ENCODE measurements around the gene FOXO3. TPM values are rescaled to one million over a fixed set of nuclear protein-coding genes. Genes with fewer than 3 reads are reported as not detected.
"Not testable (repeated sequence)": the region's sequence is repeated elsewhere in the genome, so short reads cannot be mapped to it uniquely, and the experiment has no call there.

Gene FOXO3
- total and polyA plus RNA-seq, 8 donors: 50.0 to 71.1 (median 63.1) TPM

- no peak for ATAC-seq
- intact Hi-C loops (cut with DNase I): no loop called here
- no peaks in the 10 kb centered on the region for H3K9me3 ChIP-seq
Measured at GRCh38 chr6:108535114-108535742, 25.5 kb upstream of the FOXO3 start.

GRCh38 chr6:108535920-108536535, 24.7 kb upstream of the FOXO3 start:
- H3K36me3 ChIP-seq; H3K9me3 ChIP-seq; H3K4me3 ChIP-seq; ATAC-seq; H3K27ac ChIP-seq; DNase-seq; intact Hi-C loops (cut with DNase I); H3K27me3 ChIP-seq; H3K4me1 ChIP-seq: not testable (repeated sequence)

More at GRCh38 chr6:108535114-108535742, 25.5 kb upstream of the FOXO3 start:
- Histone ChIP-seq H3K27me3 (no peaks in the 10 kb centered on the region), H3K4me3 (no peak overlapping the region), H3K36me3 (no peaks in the 10 kb centered on the region), H3K4me1 (no peaks in the 10 kb centered on the region), H3K27ac (no peak overlapping the region)
- TF ChIP-seq, protein P1, sequence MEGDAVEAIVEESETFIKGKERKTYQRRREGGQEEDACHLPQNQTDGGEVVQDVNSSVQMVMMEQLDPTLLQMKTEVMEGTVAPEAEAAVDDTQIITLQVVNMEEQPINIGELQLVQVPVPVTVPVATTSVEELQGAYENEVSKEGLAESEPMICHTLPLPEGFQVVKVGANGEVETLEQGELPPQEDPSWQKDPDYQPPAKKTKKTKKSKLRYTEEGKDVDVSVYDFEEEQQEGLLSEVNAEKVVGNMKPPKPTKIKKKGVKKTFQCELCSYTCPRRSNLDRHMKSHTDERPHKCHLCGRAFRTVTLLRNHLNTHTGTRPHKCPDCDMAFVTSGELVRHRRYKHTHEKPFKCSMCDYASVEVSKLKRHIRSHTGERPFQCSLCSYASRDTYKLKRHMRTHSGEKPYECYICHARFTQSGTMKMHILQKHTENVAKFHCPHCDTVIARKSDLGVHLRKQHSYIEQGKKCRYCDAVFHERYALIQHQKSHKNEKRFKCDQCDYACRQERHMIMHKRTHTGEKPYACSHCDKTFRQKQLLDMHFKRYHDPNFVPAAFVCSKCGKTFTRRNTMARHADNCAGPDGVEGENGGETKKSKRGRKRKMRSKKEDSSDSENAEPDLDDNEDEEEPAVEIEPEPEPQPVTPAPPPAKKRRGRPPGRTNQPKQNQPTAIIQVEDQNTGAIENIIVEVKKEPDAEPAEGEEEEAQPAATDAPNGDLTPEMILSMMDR (IDR thresholded peaks at IDR 0.05): no peak
- DNase-seq: no peak

DNA sequence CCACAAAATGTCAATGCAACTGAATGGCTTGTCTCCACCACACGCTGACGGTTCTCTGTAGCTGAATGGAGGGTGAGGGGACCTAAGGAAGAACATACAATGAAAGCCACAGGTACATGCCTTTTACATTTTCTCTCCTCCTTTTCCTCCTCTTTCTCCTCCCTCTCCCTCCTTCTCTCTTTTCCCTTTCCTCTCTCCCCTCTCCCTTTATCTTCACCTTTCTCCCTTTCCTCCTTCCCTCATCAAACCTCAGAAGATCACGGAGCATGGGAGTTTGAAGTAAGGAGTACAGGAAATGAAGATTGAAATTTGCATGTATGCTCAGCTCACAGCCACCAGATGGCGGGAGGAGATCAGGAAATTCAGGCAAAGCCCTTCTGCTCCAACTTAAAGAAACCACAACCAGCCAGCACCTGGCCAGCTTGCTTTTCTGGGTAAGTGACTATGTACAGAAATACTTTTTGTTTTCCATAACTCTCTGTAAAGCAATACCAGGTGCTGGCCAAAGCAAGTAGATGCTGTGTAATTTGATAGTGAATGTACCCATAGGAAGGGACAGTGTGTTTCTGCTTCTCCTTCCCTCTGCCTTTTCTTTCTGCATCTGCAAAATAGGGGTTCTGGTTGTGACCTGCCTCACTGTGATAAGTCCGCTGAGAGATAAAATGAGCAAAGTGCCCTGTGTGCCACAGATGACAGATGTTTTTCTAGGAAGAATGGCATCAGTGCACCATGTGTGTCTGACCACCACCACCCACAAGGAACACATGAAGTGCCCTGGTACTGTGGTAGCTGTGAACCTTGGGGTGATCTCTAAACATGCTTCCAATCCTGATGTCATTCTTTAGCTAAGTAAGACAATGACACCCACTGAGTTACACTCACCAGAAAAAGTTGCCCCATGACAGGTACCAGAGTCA, 18.6 kb upstream of the FOXO3 start:
- intact Hi-C loops (cut with DNase I): loop anchor here (5.0 to 10.0 kb wide), 3 partner anchors 240 to 533 kb away; no protein-coding TSS in a partner anchor
- no peak overlapping the region for H3K27ac ChIP-seq
- no peaks in the 10 kb centered on the region for H3K9me3 ChIP-seq
- H3K27me3 ChIP-seq: no peaks in the 10 kb centered on the region
- DNase-seq: peak in 3 of 4 donors; percentile 67 to 88 (median 79)
- TF ChIP-seq, protein P1 (IDR thresholded peaks at IDR 0.05): peak; percentile 77
- ATAC-seq: peak; percentile 97
- H3K4me3 ChIP-seq: no peak overlapping the region
- no peaks in the 10 kb centered on the region for H3K36me3 ChIP-seq
- H3K4me1 ChIP-seq: peaks cover 0 to 5% of the 10 kb centered on the region in 2 donors

GRCh38 chr6:108543175-108543940, 17.4 kb upstream of the FOXO3 start:
- no peaks in the 10 kb centered on the region for H3K9me3 ChIP-seq
- no peaks in the 10 kb centered on the region for H3K36me3 ChIP-seq
- H3K27me3 ChIP-seq: no peaks in the 10 kb centered on the region
- H3K27ac ChIP-seq: no peak overlapping the region
- no peak for ATAC-seq
- H3K4me3 ChIP-seq: no peak overlapping the region
- intact Hi-C loops (cut with DNase I): loop anchor here (5.0 to 10.0 kb wide), 3 partner anchors 239 to 531 kb away; no protein-coding TSS in a partner anchor
- no peak for DNase-seq
- TF ChIP-seq, protein P1 (IDR thresholded peaks at IDR 0.05): no peak
- H3K4me1 ChIP-seq: peaks cover 0 to 5% of the 10 kb centered on the region in 2 donors

DNA sequence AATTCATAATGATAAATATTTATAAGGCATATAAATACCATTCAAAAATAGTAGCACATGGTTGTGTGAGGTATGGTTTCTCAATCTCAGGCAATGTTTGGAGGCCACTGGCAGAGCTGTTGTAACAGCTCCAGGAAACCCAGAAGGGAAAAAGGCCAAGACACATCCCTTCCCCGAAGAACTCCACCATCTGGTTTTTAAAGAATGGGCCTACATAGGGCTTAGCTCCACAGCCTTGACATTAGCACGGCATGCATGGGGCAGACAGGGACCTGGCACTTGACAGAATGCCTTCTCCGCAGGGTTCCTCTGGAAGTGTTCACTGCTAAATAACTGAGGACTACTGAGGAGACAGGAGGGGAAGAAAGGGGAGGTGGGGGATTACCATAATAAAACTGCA, 16.1 kb upstream of the FOXO3 start:
- Histone ChIP-seq H3K9me3 (no peaks in the 10 kb centered on the region), H3K4me3 (no peak overlapping the region), H3K36me3 (no peaks in the 10 kb centered on the region), H3K4me1 (peaks cover 0 to 5% of the 10 kb centered on the region in 2 donors), H3K27ac (no peak overlapping the region), H3K27me3 (no peaks in the 10 kb centered on the region)
- ATAC-seq (no peak), DNase-seq (no peak)
- TF ChIP-seq, protein P1 (IDR thresholded peaks at IDR 0.05): no peak
- intact Hi-C loops (cut with DNase I): loop anchor here (5.0 to 10.0 kb wide), 4 partner anchors 238 to 530 kb away; no protein-coding TSS in a partner anchor

Data from left lung (tissue), 10 donors.